Osteoblast (primary cell): Measurements from ENCODE around the gene CST7. TPM values are rescaled to one million over a fixed set of nuclear protein-coding genes. Genes with fewer than 3 reads are reported as not detected.

Experiments used
- DNase-seq: peaks from one replicate; pipeline ENCODE4 v3.0.0; 2011; ENCODE audit warnings: low spot score, mixed read lengths; ENCODE audit not compliant: insufficient read length; ENCODE audit errors: missing footprints
- H2AFZ ChIP-seq: 2 replicates; pipeline ENCODE4 v1.6.0; 2011; ENCODE audit warnings: mild to moderate bottlenecking, low read length
- H3K27ac ChIP-seq: 2 replicates; pipeline ENCODE4 v1.5.1; 2011; ENCODE audit warnings: mild to moderate bottlenecking, low read depth, low read length, moderate library complexity
- H3K27me3 ChIP-seq: 2 replicates; pipeline ENCODE4 v1.6.0; 2012; ENCODE audit warnings: mild to moderate bottlenecking, control low read depth, inconsistent platforms, low read length, moderate library complexity; ENCODE audit not compliant: insufficient read depth
- H3K36me3 ChIP-seq: 2 replicates; pipeline ENCODE4 v1.5.1; 2011; ENCODE audit warnings: mild to moderate bottlenecking, low read length, control low read depth, moderate library complexity; ENCODE audit not compliant: insufficient read depth
- H3K4me1 ChIP-seq: 2 replicates; pipeline ENCODE4 v1.5.1; 2011; ENCODE audit warnings: mild to moderate bottlenecking, low read length, control low read depth, moderate library complexity; ENCODE audit not compliant: insufficient read depth
- H3K4me2 ChIP-seq: 2 replicates; pipeline ENCODE4 v1.6.0; 2011; ENCODE audit warnings: mild to moderate bottlenecking, low read length; ENCODE audit not compliant: insufficient read depth
- H3K4me3 ChIP-seq: fragments of 200-600 bp; sonication (generic); 3 replicates; pipeline ENCODE4 v1.5.1; 2012; ENCODE audit warnings: mild to moderate bottlenecking, low read length, inconsistent platforms; ENCODE audit not compliant: insufficient read depth
- H3K79me2 ChIP-seq: 2 replicates; pipeline ENCODE4 v1.6.0; 2012; ENCODE audit warnings: mild to moderate bottlenecking, low read length, control low read depth, inconsistent platforms; ENCODE audit not compliant: insufficient read depth
- H3K9me3 ChIP-seq: 2 replicates; pipeline ENCODE4 v1.5.1; 2011; ENCODE audit warnings: low read depth, low read length, control low read depth
- H4K20me1 ChIP-seq: 2 replicates; pipeline ENCODE4 v1.6.0; 2012; ENCODE audit warnings: mild to moderate bottlenecking, low read length, control low read depth; ENCODE audit not compliant: insufficient read depth
- total RNA-seq: library from RNA; depleted of rRNA; stranded (reverse); fragments of >200 nt; gene quantifications from 2 replicates; pipeline ENCODE4 v1.2.3, GENCODE V29; 2012
- TF ChIP-seq, protein P1 (sequence below): IDR thresholded peaks from 2 replicates; pipeline ENCODE4 v1.5.1; 2011; ENCODE audit warnings: mild to moderate bottlenecking, low read depth, low read length, moderate library complexity; ENCODE audit errors: extremely low read depth

CST7 gene
- total RNA-seq, 1 donor, result not detected

DNA sequence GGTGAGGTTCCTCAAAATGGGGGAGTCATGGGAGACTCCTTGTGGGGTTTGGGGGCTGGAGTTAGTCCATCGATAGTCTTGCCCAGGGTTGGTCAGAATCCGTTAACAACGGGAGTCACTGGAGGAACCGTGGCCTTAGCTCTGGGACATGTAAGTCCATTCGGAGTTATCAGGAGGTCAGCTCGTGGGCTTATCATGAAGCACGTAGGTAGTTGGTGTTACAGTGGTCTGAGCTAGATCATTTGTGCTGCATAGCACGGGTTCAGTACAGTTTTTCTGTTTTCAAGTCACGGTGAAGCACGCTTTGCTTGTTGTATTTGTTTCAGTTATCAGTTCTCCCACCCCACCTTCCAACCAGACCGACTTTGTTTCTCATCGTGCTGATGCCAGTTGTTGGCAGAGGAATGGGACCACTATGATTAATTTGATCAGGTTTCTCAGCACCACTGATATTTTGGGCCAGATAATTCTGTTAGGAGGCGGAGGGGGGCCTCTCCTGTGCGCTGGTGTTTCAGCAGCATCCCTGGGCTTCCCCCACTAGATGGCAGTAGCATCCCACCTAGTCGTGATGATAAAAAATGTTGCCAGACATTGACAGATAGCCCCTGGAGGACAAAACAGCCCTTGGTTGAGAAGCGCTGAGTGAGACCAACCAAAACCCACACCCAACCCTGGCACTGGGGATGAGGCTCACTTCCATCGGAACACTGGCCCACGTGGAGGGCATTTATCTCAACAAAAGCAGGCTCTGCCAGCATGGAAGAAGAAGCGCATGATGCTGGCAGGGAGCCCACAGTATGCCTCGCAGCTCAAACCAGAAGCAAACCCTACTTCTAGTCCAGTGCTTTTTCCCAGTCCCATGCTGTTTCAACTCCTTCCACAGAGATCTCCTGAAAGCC lies 45.6 kb downstream of the CST7 start:
- H3K4me3 ChIP-seq, result peak overlapping the region; percentile 55
- H4K20me1 ChIP-seq, result no peaks in the 10 kb centered on the region
- H3K9me3 ChIP-seq, result no peaks in the 10 kb centered on the region
- DNase-seq, result no peak
- H2AFZ ChIP-seq, result peak overlapping the region; percentile 45
- TF ChIP-seq, protein P1, sequence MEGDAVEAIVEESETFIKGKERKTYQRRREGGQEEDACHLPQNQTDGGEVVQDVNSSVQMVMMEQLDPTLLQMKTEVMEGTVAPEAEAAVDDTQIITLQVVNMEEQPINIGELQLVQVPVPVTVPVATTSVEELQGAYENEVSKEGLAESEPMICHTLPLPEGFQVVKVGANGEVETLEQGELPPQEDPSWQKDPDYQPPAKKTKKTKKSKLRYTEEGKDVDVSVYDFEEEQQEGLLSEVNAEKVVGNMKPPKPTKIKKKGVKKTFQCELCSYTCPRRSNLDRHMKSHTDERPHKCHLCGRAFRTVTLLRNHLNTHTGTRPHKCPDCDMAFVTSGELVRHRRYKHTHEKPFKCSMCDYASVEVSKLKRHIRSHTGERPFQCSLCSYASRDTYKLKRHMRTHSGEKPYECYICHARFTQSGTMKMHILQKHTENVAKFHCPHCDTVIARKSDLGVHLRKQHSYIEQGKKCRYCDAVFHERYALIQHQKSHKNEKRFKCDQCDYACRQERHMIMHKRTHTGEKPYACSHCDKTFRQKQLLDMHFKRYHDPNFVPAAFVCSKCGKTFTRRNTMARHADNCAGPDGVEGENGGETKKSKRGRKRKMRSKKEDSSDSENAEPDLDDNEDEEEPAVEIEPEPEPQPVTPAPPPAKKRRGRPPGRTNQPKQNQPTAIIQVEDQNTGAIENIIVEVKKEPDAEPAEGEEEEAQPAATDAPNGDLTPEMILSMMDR, result peak; percentile 94
- peaks cover 28% of the 10 kb centered on the region for H3K4me1 ChIP-seq
- H3K36me3 ChIP-seq, result no peaks in the 10 kb centered on the region
- peaks cover 24% of the 10 kb centered on the region for H3K27me3 ChIP-seq
- H3K79me2 ChIP-seq, result peaks cover 28% of the 10 kb centered on the region
- no peak overlapping the region for H3K27ac ChIP-seq
- H3K4me2 ChIP-seq, result peak overlapping the region; percentile 85

DNA sequence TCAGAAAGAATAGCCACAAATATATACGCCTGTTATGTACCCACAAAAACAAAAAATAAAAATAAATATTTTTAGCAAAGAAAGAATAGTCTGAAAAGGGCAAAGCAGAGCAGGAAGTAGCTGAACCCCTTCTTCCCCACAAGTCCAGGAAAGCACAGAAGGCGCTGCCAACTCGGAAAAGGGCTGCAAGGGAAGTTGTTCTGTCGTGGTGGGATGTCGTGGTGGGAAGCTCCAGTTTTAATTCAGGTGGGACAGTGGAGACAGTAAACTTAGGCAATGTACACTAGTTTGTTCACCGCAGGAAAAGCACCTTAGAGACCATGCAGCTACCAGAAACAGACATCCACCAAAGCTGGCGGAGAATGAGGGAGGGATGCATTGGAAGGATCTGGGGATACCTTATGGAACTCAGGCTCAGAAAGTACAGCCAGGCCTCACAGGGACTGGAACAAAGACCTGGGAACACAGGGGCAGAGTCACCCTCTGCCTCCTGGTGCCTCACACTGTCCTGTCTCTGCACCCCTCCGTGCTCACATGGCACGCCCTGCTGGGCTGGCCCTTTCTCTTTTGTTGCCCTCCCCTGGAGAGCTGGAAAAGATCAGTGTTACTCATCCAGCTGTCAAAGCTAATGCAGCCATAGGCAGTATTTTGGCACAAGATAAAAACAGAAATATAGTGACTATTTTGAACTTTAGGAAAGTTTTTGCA lies 46.8 kb downstream of the CST7 start:
- Histone ChIP-seq H3K9me3 (no peaks in the 10 kb centered on the region), H3K79me2 (peaks cover 16% of the 10 kb centered on the region), H3K27me3 (peaks cover 24% of the 10 kb centered on the region), H3K27ac (no peak overlapping the region), H3K4me1 (peaks cover 37% of the 10 kb centered on the region), H3K4me3 (no peak overlapping the region), H4K20me1 (no peaks in the 10 kb centered on the region), H2AFZ (no peak overlapping the region), H3K36me3 (no peaks in the 10 kb centered on the region), H3K4me2 (no peak overlapping the region)
- TF ChIP-seq, protein P1, result no peak
- no peak for DNase-seq

DNA sequence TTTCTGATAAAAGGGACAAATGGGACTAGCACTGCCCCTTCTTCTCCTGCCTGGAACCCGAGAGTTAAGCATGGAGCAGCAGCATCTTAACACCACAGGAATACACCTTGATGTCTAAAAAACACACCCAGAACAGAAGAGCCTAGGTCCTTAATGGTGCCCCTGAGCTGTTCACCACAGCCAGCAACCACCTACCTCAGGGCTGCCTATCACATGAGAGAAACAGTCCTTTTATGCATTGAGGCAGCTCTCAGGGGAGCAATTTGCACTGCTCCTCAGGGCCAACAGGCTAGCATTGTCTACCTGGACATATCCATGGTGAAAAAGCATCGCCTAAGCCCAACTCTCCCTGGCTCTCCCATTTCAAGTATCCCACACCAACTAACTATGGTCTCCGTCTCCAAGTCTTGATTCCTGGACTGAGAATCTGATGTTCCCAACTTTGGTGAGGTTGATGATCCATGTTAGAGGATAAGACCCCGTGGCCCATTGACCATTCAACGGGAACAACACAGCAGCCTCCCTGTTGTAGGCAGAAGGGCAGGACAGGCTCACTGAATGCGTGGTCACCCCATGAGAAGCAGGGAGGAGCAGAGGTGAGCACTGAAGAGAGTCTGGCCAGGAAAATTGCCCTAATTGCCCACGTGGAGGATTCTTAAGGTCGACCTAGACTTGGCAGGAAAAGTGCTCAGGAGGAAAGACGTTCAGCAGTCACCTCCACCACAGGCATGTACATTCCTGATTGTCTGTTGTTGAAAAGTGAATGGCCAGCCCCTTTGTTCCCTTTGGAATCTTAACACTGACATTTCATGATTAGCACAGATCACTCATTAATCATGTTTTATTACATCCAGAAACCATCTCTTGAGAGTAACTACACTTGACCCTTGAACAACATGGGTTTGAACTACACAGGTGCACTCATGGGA lies 47.6 kb downstream of the CST7 start:
- DNase-seq, result no peak
- no peak overlapping the region for H3K4me3 ChIP-seq
- no peaks in the 10 kb centered on the region for H3K36me3 ChIP-seq
- no peaks in the 10 kb centered on the region for H4K20me1 ChIP-seq
- TF ChIP-seq, protein P1, result no peak
- peaks cover 8% of the 10 kb centered on the region for H3K79me2 ChIP-seq
- no peak overlapping the region for H3K27ac ChIP-seq
- peaks cover 30% of the 10 kb centered on the region for H3K4me1 ChIP-seq
- H3K4me2 ChIP-seq, result no peak overlapping the region
- H3K9me3 ChIP-seq, result no peaks in the 10 kb centered on the region
- peaks cover 24% of the 10 kb centered on the region for H3K27me3 ChIP-seq
- no peak overlapping the region for H2AFZ ChIP-seq
